ENCODE results near the gene NFIX.

DNA sequence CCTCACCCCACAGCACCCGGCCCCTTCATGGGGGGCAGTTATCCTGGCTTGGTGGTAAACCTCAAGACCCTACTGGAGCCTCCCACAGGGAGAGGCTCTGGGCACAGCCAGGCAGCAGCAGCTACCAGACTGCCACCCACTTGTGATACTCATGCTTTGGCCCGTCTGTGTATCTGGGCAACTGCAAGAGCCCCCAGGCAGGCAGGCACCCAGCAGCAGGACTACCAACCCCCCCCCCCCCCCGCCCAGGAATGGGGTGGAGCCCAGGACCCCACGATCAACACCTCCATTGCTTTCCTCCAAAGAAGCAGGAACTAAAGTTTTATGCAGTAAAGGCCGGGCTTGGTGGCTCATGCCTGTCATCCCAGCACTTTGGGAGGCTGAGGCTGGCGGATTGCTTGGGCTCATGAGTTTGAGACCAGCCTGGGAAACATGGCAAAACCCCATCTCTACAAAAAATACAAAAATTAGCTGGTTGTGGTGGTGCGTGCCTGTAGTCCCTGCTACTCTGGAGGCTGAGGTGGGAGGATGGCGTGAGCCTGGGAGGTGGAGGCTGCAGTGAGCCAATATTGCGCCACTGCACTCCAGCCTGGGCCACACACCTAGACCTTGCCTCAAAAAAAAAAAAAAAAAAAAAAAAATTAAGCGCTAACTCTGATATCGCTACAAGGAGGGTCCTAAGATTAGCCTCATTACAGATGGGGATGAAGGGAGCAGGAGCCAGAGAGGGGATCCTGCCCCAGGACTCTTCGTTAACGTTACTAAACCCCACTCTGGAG, 108.5 kb downstream of the NFIX start:
- no peak for TF ChIP-seq CTCF (IDR thresholded peaks at IDR 0.05 in 4 of 5, conservative IDR thresholded peaks at IDR 0.05 in 1 of 5)
- TF ChIP-seq POLR2A (IDR thresholded peaks at IDR 0.05): no peak

Data from gastrocnemius medialis (tissue), 4 donors.